Activated naive CD4-positive, alpha-beta T cell treated with anti-CD3 and anti-CD28 coated beads, Interleukin-2, amount 50 U/mL, for 24 hours (primary cell): ENCODE results near the gene HMGB4.

Source experiments
- H3K27ac Mint-ChIP-seq: one replicate; pipeline ENCODE4 v1.8.0; 2021; ENCODE audit warnings: mild to moderate bottlenecking, mixed read lengths
- H3K27me3 Mint-ChIP-seq: one replicate; pipeline ENCODE4 v1.8.0; 2021; ENCODE audit warnings: mixed read lengths
- H3K36me3 Mint-ChIP-seq: one replicate; pipeline ENCODE4 v1.8.0; 2021; ENCODE audit warnings: mixed read lengths
- H3K4me1 Mint-ChIP-seq: one replicate; pipeline ENCODE4 v1.8.0; 2021; ENCODE audit warnings: mixed read lengths
- H3K4me3 Mint-ChIP-seq: one replicate; pipeline ENCODE4 v1.8.0; 2021; ENCODE audit warnings: mild to moderate bottlenecking, mixed read lengths
- H3K9me3 Mint-ChIP-seq: one replicate; pipeline ENCODE4 v1.8.0; 2021; ENCODE audit warnings: mixed read lengths

The HMGB4 gene

DNA sequence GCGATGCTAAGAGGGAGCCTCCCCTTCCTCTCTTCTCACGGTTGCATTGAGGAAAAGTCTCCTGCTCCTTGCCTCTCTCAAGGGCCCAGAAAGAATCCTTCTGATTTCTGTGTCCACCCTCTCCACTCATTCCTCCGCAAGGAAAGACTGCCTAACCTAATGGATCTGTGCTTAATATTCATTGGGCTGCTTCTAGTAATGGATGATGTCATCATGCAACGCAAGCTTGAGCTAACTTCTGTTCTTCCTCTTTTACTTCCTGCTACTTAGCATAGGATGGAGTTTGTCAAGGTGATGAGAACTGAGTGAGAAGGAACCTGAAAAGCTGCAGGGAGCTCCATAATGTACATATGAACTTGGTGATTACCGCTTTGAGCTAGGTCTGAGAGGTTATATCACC, 35.2 kb upstream of the HMGB4 start:
- Mint-ChIP-seq H3K4me1 (no peaks in the 10 kb centered on the region), H3K36me3 (no peaks in the 10 kb centered on the region)

DNA sequence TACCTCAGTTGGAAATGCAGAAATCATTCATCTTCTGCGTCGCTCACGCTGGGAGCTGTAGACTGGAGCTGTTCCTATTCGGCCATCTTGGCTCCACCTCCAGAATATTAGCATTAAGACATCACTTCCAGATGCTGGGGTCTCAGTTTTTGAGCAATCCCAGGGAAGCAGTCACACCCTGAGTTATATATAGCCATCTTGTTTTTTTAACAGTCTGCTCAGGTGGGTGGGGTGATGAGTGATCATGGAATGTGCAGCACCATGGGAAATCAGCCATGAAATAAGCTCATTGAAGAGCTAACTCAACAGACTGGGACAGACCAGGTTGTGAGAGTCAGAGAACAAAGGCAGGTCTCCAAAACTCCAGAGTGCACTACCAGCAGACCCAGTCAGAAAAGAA, 27.0 kb upstream of the HMGB4 start:
- no peaks in the 10 kb centered on the region for H3K4me1 Mint-ChIP-seq
- peaks cover 5% of the 10 kb centered on the region for H3K9me3 Mint-ChIP-seq
- H3K27me3 Mint-ChIP-seq, result peaks cover 3% of the 10 kb centered on the region
- no peaks in the 10 kb centered on the region for H3K36me3 Mint-ChIP-seq
- no peak overlapping the region for H3K4me3 Mint-ChIP-seq
- no peak overlapping the region for H3K27ac Mint-ChIP-seq

More for the DNA sequence above, 35.2 kb upstream of the HMGB4 start:
- H3K27ac Mint-ChIP-seq, result no peak overlapping the region
- H3K9me3 Mint-ChIP-seq, result no peaks in the 10 kb centered on the region
- no peak overlapping the region for H3K4me3 Mint-ChIP-seq
- H3K27me3 Mint-ChIP-seq, result peaks cover 5% of the 10 kb centered on the region

DNA sequence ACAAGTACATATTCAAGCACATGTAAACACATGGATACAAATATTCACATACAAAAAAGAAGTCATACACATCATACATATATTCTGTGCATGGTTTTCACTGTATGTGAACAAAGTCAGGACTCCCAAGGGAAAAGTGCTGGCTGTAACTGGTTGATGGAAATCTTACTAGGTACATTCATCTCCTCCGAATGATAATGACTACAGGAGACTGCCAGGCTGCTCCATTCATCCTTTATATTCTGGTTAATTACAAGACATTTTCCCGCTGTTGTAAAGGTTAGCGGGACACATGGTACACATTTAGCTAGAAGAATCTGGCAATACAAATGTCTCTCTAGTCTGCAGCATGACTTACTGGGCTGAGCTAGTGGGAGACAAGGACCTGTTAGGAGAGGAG, 26.2 kb upstream of the HMGB4 start:
- H3K27ac Mint-ChIP-seq, result no peak overlapping the region
- peaks cover 3% of the 10 kb centered on the region for H3K27me3 Mint-ChIP-seq
- peaks cover 5% of the 10 kb centered on the region for H3K9me3 Mint-ChIP-seq
- no peaks in the 10 kb centered on the region for H3K4me1 Mint-ChIP-seq
- H3K4me3 Mint-ChIP-seq, result no peak overlapping the region
- H3K36me3 Mint-ChIP-seq, result no peaks in the 10 kb centered on the region

DNA sequence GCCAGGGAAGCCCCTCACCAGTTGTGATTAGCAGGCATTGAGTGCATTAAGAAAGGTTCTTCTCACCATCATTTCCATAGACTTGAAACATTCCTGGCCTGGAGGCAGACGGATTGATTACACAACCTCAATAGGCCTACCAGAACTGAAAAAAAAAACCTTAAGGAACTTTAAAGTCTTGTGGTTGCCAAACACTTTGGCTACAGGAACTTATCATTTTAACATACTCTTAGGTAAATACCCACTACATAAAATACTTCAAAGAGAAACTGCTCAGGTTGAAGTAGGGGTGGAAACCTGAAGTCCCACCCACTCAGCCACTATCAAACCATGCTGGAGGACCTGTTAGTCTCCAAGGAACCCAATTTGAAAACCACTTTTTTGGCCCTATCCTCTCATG, 22.4 kb upstream of the HMGB4 start:
- Mint-ChIP-seq H3K4me3 (no peak overlapping the region), H3K36me3 (no peaks in the 10 kb centered on the region), H3K4me1 (no peaks in the 10 kb centered on the region), H3K9me3 (peaks cover 5% of the 10 kb centered on the region), H3K27ac (no peak overlapping the region), H3K27me3 (peaks cover 3% of the 10 kb centered on the region)

DNA sequence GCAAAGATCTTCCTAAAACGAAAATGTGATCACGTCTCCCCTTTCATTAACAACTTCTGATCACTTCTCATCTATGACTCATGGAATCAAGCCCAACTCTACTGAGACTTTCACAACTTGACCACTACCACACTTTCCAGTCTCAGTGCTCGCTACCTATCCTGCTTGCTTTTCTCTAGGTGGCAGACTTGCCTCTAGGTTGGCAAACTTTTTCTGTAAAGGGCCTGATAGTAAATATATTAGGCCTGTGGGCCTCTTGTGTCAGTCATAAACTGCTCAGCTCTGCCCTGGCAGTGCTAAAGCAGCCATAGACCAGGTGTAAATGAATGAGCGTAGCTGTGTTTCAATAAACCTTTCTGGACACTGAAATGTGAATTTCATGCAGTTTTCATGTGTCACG, 21.5 kb upstream of the HMGB4 start:
- H3K9me3 Mint-ChIP-seq, result peaks cover 5% of the 10 kb centered on the region
- no peak overlapping the region for H3K4me3 Mint-ChIP-seq
- H3K36me3 Mint-ChIP-seq, result no peaks in the 10 kb centered on the region
- H3K27me3 Mint-ChIP-seq, result peaks cover 3% of the 10 kb centered on the region
- no peak overlapping the region for H3K27ac Mint-ChIP-seq
- no peaks in the 10 kb centered on the region for H3K4me1 Mint-ChIP-seq

DNA sequence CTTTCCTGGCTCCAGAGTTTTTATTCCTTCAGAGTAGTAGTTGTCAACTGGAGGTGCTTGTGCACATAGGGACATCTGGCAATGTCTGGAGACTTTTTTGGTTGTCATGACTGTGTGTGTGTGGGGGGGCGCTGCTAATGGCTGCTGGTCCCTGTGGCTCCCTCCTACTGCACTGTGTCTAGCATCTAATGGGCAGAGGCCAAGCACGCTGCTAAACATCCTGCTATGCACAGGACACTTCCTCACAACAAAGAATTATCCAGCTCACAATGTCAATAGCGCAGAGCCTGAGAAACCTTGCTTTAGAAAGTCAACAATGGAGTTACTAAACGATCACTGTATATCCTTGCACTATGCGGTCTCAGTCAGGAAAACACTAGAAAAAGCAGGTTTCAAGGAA, 19.7 kb upstream of the HMGB4 start:
- Mint-ChIP-seq H3K27me3 (peaks cover 3% of the 10 kb centered on the region), H3K4me1 (no peaks in the 10 kb centered on the region), H3K27ac (no peak overlapping the region), H3K4me3 (no peak overlapping the region), H3K36me3 (no peaks in the 10 kb centered on the region), H3K9me3 (peaks cover 5% of the 10 kb centered on the region)

DNA sequence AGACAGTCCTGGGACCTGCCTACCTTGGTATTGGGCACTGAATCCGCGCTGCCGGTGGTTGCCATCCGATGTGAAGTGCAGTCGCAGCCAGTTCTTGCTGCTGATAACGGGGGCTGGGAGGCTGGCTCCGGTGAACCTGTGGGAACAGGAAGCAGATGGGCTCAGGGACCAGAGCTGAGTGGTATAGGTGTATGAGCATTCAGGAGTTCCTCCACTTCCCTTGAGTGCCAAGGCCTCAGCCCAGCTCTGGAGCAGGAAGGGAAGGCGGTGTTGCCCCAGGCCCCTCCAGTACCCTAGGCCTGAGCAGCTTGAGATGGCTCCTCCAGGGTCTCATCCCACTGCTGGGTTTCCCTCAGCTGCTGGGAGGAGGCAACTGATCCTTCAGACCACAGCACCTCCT, 17.0 kb upstream of the HMGB4 start:
- H3K36me3 Mint-ChIP-seq, result no peaks in the 10 kb centered on the region
- no peaks in the 10 kb centered on the region for H3K9me3 Mint-ChIP-seq
- H3K27me3 Mint-ChIP-seq, result no peaks in the 10 kb centered on the region
- no peak overlapping the region for H3K4me3 Mint-ChIP-seq
- no peaks in the 10 kb centered on the region for H3K4me1 Mint-ChIP-seq
- H3K27ac Mint-ChIP-seq, result no peak overlapping the region

DNA sequence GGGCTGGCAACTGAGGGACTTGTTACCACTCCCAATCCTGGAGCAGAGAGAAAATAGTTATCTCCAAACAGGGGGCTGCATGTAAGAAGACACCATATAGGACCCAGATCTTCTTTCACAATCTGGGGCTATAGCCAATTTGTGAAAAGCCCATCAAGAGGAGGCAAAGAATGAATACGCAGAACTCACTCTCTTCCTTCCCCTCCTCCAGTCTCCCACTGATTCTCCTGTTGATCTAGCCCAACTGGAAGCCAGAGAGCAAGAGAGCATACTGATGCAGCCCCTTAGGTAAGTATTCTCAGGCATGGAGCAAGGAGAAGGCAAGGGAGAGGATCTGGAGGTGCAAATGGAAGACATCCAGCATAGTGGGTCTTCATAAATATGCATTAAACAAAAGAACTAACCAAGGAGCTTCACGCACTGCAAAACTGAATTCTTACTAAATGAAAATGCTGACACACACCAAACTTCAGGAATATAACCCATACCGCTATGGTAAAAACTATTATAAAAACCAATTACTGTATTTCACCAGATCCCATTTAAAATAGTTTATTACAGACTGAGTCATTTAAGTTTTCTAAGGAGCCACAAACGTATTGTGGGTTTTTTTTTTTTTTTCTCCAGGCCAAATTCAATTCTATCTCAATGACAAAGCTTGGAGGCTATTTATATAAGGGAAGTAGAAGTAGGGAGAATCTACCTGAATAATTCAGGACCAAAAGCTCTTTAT, 15.5 kb upstream of the HMGB4 start:
- no peaks in the 10 kb centered on the region for H3K36me3 Mint-ChIP-seq
- no peak overlapping the region for H3K27ac Mint-ChIP-seq
- no peaks in the 10 kb centered on the region for H3K4me1 Mint-ChIP-seq
- H3K9me3 Mint-ChIP-seq, result no peaks in the 10 kb centered on the region
- H3K27me3 Mint-ChIP-seq, result no peaks in the 10 kb centered on the region
- no peak overlapping the region for H3K4me3 Mint-ChIP-seq

DNA sequence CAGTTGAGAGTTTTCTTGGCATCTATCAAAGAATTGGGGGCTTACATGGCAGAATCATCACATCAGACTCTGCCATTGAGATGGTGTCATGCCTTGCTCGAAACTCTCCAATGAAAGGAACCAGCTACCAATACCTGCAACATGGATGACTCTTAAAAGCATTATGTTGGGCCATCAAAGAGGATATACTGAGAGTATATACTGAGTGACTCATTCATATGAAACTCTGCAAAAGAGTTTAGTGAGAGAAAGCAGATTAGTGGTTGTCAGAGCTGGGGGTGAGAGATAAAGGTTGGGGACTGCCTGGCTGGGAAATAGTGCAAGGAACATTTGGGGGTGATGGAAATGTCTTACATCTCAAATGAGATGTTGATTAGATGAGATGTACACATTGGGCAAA, 14.7 kb upstream of the HMGB4 start:
- Mint-ChIP-seq H3K36me3 (no peaks in the 10 kb centered on the region), H3K27ac (no peak overlapping the region), H3K4me3 (no peak overlapping the region)

DNA sequence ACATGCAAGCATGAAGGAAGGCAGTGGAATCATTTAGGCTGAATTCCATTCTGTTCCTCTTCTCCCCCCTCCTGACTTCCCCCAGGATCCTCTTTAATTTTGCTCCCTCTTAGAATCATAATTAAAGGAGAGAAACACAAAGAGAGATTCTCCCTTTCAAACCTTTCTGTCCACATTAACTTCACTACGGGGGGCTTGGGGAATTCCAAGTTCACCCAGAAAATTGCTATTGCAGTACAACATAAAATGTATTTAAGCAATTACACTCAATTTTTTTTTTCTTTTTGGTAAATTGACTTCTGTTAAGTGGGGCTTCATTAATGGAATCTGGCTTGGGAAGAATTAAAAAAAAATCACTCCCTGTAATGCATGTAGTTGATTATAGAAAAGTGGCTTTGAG, 13.4 kb upstream of the HMGB4 start:
- H3K4me3 Mint-ChIP-seq, result no peak overlapping the region
- no peaks in the 10 kb centered on the region for H3K36me3 Mint-ChIP-seq
- peaks cover 5% of the 10 kb centered on the region for H3K27me3 Mint-ChIP-seq

More for the DNA sequence above, 14.7 kb upstream of the HMGB4 start:
- Mint-ChIP-seq H3K27me3 (peaks cover 3% of the 10 kb centered on the region), H3K9me3 (no peaks in the 10 kb centered on the region), H3K4me1 (no peaks in the 10 kb centered on the region)

DNA sequence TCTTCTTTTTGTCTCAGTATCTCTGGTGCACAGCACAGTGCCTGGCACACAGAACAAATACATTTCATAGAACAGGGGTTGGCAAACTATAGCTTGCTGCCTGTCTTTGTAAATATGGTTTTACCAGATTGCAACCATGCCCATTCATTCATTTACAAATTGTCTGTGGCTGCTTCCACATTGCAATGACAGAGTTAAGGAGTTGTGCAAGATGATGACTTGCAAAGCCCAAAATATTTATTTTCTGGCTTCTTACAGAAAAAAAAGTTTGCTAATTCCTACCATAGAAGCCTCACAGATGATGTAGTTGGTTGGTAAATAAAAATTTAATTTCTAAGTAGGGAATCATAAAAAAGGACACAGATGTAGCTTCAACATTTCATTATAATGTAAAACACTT, 11.2 kb upstream of the HMGB4 start:
- Mint-ChIP-seq H3K36me3 (no peaks in the 10 kb centered on the region), H3K27me3 (peaks cover 5% of the 10 kb centered on the region), H3K27ac (no peak overlapping the region), H3K9me3 (no peaks in the 10 kb centered on the region), H3K4me3 (no peak overlapping the region), H3K4me1 (no peaks in the 10 kb centered on the region)

More for the DNA sequence above, 13.4 kb upstream of the HMGB4 start:
- Mint-ChIP-seq H3K4me1 (no peaks in the 10 kb centered on the region), H3K27ac (no peak overlapping the region), H3K9me3 (no peaks in the 10 kb centered on the region)

DNA sequence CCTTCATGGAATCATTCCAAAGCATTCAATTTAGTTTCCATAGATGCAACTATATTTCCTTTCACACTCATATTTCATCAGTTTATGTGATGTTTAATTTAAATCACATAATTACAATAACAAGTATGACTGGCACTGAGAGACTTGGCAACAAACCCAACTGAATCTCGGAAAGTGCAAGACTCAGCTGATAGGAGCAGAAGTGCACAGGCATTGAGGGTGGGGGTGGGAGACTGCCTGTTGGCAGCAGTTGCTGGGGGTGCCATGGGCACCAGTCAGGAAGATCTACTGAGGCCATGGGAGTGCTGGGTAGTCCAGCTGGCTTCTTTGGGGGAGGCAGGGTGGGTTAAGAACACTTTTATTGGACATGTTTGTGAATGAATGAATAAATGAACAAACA, 10.4 kb upstream of the HMGB4 start:
- Mint-ChIP-seq H3K9me3 (no peaks in the 10 kb centered on the region), H3K36me3 (no peaks in the 10 kb centered on the region), H3K4me3 (no peak overlapping the region), H3K27me3 (peaks cover 8% of the 10 kb centered on the region), H3K27ac (no peak overlapping the region), H3K4me1 (no peaks in the 10 kb centered on the region)

DNA sequence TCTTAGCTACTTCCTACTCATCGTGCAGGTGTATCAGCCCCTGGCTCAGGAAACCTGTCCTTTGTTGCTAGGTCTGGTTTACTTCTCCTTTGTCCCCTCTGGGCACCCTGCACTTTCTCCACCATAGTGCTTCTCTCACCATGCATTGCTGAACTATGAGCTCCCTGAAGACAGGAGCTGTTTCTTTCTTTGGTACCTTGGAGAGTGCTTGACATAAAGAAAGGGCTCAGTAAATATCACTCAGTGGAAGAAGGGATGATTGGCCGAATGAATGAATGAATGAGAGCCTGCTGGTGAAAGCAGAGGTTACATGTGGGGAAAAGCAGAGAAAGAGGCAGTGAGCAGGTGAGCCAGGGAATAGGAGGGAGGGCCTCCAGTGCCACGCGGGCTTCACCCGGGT, 9.8 kb upstream of the HMGB4 start:
- Mint-ChIP-seq H3K4me3 (no peak overlapping the region), H3K36me3 (no peaks in the 10 kb centered on the region), H3K27me3 (peaks cover 10% of the 10 kb centered on the region), H3K9me3 (no peaks in the 10 kb centered on the region), H3K4me1 (no peaks in the 10 kb centered on the region), H3K27ac (no peak overlapping the region)

DNA sequence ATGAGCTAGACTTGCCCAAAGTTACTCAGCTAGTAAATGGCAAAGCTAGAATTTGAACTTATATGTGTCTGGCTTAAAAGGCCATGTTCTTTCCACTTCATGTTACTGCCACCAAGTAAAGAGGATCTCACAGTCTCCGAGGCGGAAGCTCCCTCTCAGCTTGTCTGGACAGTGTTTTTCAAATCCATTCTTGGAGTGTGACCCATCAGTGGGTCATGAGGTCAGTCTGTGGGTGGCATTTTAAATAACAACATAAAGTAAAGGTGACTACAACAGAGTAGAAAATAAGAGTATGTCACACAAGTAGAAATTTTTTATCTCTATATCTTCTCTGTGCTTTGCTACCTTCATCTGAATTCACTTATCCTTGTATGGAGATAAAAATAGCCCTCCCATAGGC, 3.2 kb upstream of the HMGB4 start:
- Mint-ChIP-seq H3K36me3 (no peaks in the 10 kb centered on the region), H3K4me1 (no peaks in the 10 kb centered on the region), H3K27me3 (peaks cover 15% of the 10 kb centered on the region), H3K9me3 (no peaks in the 10 kb centered on the region), H3K27ac (no peak overlapping the region), H3K4me3 (no peak overlapping the region)

DNA sequence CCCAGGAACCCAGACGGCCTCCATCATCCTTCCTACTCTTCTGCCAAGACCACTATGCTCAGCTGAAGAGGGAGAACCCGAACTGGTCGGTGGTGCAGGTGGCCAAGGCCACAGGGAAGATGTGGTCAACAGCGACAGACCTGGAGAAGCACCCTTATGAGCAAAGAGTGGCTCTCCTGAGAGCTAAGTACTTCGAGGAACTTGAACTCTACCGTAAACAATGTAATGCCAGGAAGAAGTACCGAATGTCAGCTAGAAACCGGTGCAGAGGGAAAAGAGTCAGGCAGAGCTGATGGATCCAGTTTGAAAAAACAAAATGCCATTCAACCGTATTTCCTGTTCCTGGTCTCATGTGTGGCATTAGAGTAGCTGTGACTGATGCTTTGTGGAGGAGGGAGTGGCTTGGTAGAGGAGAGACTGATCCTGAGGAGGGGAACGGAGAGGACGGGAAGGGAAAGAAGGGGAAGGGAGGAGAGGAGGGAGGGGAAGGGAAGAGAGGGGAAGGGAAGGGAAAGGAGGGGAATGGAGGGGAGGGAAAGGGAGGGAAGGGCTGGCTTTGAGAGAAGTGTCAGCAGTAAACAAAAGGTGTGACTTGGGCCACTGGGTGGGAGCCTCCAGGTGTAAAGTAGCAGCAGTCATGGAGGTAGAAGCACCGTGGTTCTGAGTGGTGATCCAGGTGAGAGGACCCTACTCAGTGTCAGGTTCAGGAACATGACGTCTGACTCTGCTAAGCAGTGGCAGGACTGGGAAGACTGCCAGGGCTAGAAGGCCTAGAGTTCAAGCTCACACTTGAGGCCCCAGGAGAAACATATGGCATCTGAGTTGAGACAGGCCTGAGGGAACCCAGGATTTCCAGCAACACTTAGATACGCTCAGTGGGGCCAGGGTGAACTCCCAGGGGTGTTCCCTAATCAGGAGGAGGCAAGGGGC, 846 bp downstream of the HMGB4 start:
- Mint-ChIP-seq H3K9me3 (peaks cover 4% of the 10 kb centered on the region), H3K4me3 (no peak overlapping the region), H3K27ac (no peak overlapping the region), H3K27me3 (peaks cover 10% of the 10 kb centered on the region), H3K4me1 (no peaks in the 10 kb centered on the region), H3K36me3 (no peaks in the 10 kb centered on the region)

DNA sequence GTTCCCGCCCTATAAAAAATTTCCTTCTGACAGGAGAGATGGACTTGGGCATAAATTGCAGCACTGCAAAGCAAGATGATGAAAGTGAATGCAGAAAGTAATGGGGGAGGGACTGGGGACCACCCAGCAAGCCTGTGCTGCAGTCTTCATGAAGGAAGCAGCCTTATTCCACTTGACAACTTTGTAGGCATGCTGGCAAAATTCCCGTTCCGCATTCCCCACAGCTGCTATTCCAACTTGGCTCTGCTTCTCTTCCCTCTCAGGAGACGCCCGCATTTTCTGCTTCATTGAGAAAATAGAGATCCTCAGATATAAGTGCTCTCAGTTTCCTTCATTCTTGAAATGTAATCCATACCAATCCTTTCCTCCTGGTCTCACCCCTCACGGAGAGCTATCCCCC, 2.4 kb downstream of the HMGB4 start:
- H3K27ac Mint-ChIP-seq, result no peak overlapping the region
- H3K4me3 Mint-ChIP-seq, result no peak overlapping the region
- H3K36me3 Mint-ChIP-seq, result no peaks in the 10 kb centered on the region
- no peaks in the 10 kb centered on the region for H3K4me1 Mint-ChIP-seq
- peaks cover 10% of the 10 kb centered on the region for H3K27me3 Mint-ChIP-seq
- H3K9me3 Mint-ChIP-seq, result peaks cover 4% of the 10 kb centered on the region
